HepG2 (cell line): ENCODE data around the gene TPTE2. TPM values are rescaled to one million over a fixed set of nuclear protein-coding genes. Genes with fewer than 3 reads are reported as not detected.

Experiments
- BCL6 ChIP-seq: IDR thresholded peaks from 2 replicates; pipeline ENCODE4 v1.6.1; 2016; ENCODE audit warnings: missing genetic modification reagents, missing compliant biosample characterization
- CENPT ChIP-seq: sonication (generic); formaldehyde crosslinking; IDR thresholded peaks from 2 replicates; pipeline ENCODE4 v1.8.0; 2022; ENCODE audit warnings: low read depth, mild to moderate bottlenecking, moderate library complexity, missing genetic modification reagents
- GLI4 ChIP-seq: sonication (generic); formaldehyde crosslinking; IDR thresholded peaks from 2 replicates; pipeline ENCODE4 v1.5.1; 2020; ENCODE audit warnings: missing genetic modification reagents, mild to moderate bottlenecking, moderate library complexity, borderline replicate concordance
- IKZF4 ChIP-seq: sonication (generic); formaldehyde crosslinking; IDR thresholded peaks from 2 replicates; pipeline ENCODE4 v1.5.1; 2020; ENCODE audit warnings: borderline replicate concordance, mild to moderate bottlenecking, low read depth, missing genetic modification reagents; ENCODE audit errors: not compliant biosample characterization
- KDM3A ChIP-seq: IDR thresholded peaks from 2 replicates; pipeline ENCODE4 v1.6.1; 2018; ENCODE audit warnings: low read depth, missing compliant biosample characterization
- MAZ ChIP-seq, 2 experiments: sonication (generic) in 1 of 2; formaldehyde crosslinking in 1 of 2; IDR thresholded peaks; 2 replicates each; pipeline versions ENCODE4 v1.5.0 to v1.6.1; 2012 to 2020; ENCODE audit warnings: low read depth in 2 of 2, mild to moderate bottlenecking in 2 of 2, borderline replicate concordance in 1 of 2, improper control_type of control experiment in 1 of 2, low read length in 1 of 2, missing genetic modification reagents in 1 of 2, moderate library complexity in 1 of 2
- MLXIP ChIP-seq: sonication (generic); formaldehyde crosslinking; IDR thresholded peaks from 2 replicates; pipeline ENCODE4 v1.9.0; 2021; ENCODE audit warnings: missing genetic modification reagents, borderline replicate concordance
- NFIC ChIP-seq: IDR thresholded peaks from 2 replicates; pipeline ENCODE4 v1.6.1; 2012; ENCODE audit warnings: mild to moderate bottlenecking, low read length, inconsistent platforms
- NFKBIZ ChIP-seq: IDR thresholded peaks from 2 replicates; pipeline ENCODE4 v1.6.1; 2018; ENCODE audit warnings: missing genetic modification reagents, missing compliant biosample characterization
- PCBP1 ChIP-seq: fragments of 200-400 bp; formaldehyde crosslinking; IDR thresholded peaks from 2 replicates; pipeline ENCODE4 v1.6.1; 2017; ENCODE audit warnings: mild to moderate bottlenecking, low read depth, low read length, borderline replicate concordance
- POGK ChIP-seq: sonication (generic); formaldehyde crosslinking; conservative IDR thresholded peaks from 2 replicates; pipeline ENCODE4 v1.8.0; 2022; ENCODE audit warnings: mild to moderate bottlenecking, moderate library complexity, missing genetic modification reagents
- PRDM15 ChIP-seq: sonication (generic); formaldehyde crosslinking; IDR thresholded peaks from 2 replicates; pipeline ENCODE4 v1.4.0; 2020; ENCODE audit warnings: missing genetic modification reagents
- RBM39 ChIP-seq: fragments of 200-400 bp; formaldehyde crosslinking; IDR thresholded peaks from one replicate; pipeline ENCODE4 v1.6.1; 2018; ENCODE audit warnings: antibody characterized with exemption, mild to moderate bottlenecking, low read depth, low read length; ENCODE audit not compliant: poor library complexity, severe bottlenecking
- RXRB ChIP-seq: IDR thresholded peaks from 2 replicates; pipeline ENCODE4 v1.6.1; 2016; ENCODE audit warnings: borderline replicate concordance, missing genetic modification reagents, missing compliant biosample characterization
- TRIM24 ChIP-seq: sonication (generic); formaldehyde crosslinking; IDR thresholded peaks from 2 replicates; pipeline ENCODE4 v1.8.0; 2022; ENCODE audit warnings: mild to moderate bottlenecking, missing genetic modification reagents
- ZC3H13 ChIP-seq: sonication (generic); formaldehyde crosslinking; IDR thresholded peaks from 2 replicates; pipeline ENCODE4 v1.8.1; 2023; ENCODE audit warnings: mild to moderate bottlenecking, missing genetic modification reagents, moderate library complexity
- ZFP37 ChIP-seq: sonication (generic); formaldehyde crosslinking; IDR thresholded peaks from 2 replicates; pipeline ENCODE4 v1.4.0; 2020; ENCODE audit warnings: missing genetic modification reagents, borderline replicate concordance
- ZNF264 ChIP-seq: sonication (generic); formaldehyde crosslinking; IDR thresholded peaks from 2 replicates; pipeline ENCODE4 v1.4.0; 2020; ENCODE audit warnings: missing genetic modification reagents
- ZNF431 ChIP-seq: sonication (generic); formaldehyde crosslinking; IDR thresholded peaks from 2 replicates; pipeline ENCODE4 v1.9.0; 2022; ENCODE audit warnings: missing genetic modification reagents, low read depth, mild to moderate bottlenecking, borderline replicate concordance
- ZNF557 ChIP-seq: sonication (generic); formaldehyde crosslinking; IDR thresholded peaks from 2 replicates; pipeline ENCODE4 v1.4.0; 2020; ENCODE audit warnings: missing genetic modification reagents
- ZNF598 ChIP-seq: sonication (generic); formaldehyde crosslinking; IDR thresholded peaks from 2 replicates; pipeline ENCODE4 v1.5.1; 2020; ENCODE audit warnings: mild to moderate bottlenecking, missing genetic modification reagents, borderline replicate concordance
- ZNF775 ChIP-seq: sonication (generic); formaldehyde crosslinking; IDR thresholded peaks from 2 replicates; pipeline ENCODE4 v1.4.0; 2020; ENCODE audit warnings: missing genetic modification reagents, mild to moderate bottlenecking, moderate library complexity, borderline replicate concordance
- polyA plus RNA-seq, 8 experiments: library from polyadenylated mRNA; depleted of rRNA in 3 of 8; stranded (reverse) in 7 of 8; unstranded in 1 of 8; fragments of >200 nt; fragmentation: Illumina TruSeq in 4 of 8; extraction: Trizol in 4 of 8; gene quantifications; 2 replicates each; pipeline versions ENCODE4 v1.2.1 to v1.2.3, GENCODE V29; 2011 to 2016; ENCODE audit warnings: low read depth in 4 of 8, missing spikeins in 1 of 8, mixed read lengths in 1 of 8; ENCODE audit not compliant: insufficient read depth in 1 of 8
- total RNA-seq, 5 experiments: library from RNA; depleted of rRNA; stranded (reverse); fragments of >200 nt; fragmentation: Illumina TruSeq; extraction: Trizol; gene quantifications; 2 replicates each; pipeline ENCODE4 v1.2.3, GENCODE V29; 2016; ENCODE audit warnings: low read depth in 1 of 5

TPTE2 gene
- total and polyA plus RNA-seq, 2 of the 13 experiments (the other 11 are each of a cell fraction or from before 2014, with no cell fraction given), result 0.07 TPM; not detected in 1

- TF ChIP-seq TRIM24 (CRISPR knock-in tag), result peak; percentile 44; the same call in 1 of the 2 replicates
- no peak for TF ChIP-seq PRDM15 (CRISPR knock-in tag)
- no peak for TF ChIP-seq IKZF4 (CRISPR knock-in tag)
- TF ChIP-seq GLI4 (CRISPR knock-in tag), result no peak
- TF ChIP-seq RXRB (CRISPR knock-in tag), result peak; percentile 89
- TF ChIP-seq MLXIP (CRISPR knock-in tag), result no peak
- no peak for TF ChIP-seq ZFP37 (CRISPR knock-in tag)
- TF ChIP-seq ZNF598 (CRISPR knock-in tag), result no peak
- peak; percentile 75 for TF ChIP-seq ZNF264 (CRISPR knock-in tag)
- no peak for TF ChIP-seq ZNF557 (CRISPR knock-in tag)
- TF ChIP-seq BCL6 (CRISPR knock-in tag), result peak; percentile 82
- TF ChIP-seq KDM3A (CRISPR knock-in tag), result peak; percentile 95
- TF ChIP-seq NFIC, result peak; percentile 77
- 0 out of 2 replicates have a peak, but pooled peaks have one; percentile 40 for TF ChIP-seq PCBP1
- TF ChIP-seq ZNF431 (CRISPR knock-in tag), result no peak
- no peak for TF ChIP-seq ZC3H13 (CRISPR knock-in tag)
- TF ChIP-seq POGK, result 0 out of 2 replicates have a peak, but pooled peaks have one; percentile 39
- TF ChIP-seq MAZ (IDR thresholded peaks at IDR 0.05; ENCODE audit: borderline replicate concordance, low read depth, low read length), result no peak
- no peak for TF ChIP-seq MAZ (CRISPR knock-in tag; IDR thresholded peaks at IDR 0.05; ENCODE audit: low read depth)
- TF ChIP-seq ZNF775 (CRISPR knock-in tag), result no peak
- no peak for TF ChIP-seq CENPT
- peak; percentile 87; the same call in 1 of the 2 replicates for TF ChIP-seq NFKBIZ (CRISPR knock-in tag)
- no peak for TF ChIP-seq RBM39
These were observed 35.6 kb upstream of the TPTE2 start (continued) for GRCh38 chr13:19596960-19597361.
